GM12878 (cell line): ENCODE data around the gene AGMAT. TPM values are rescaled to one million over a fixed set of nuclear protein-coding genes. Genes with fewer than 3 reads are reported as not detected.

Source experiments
- ATAC-seq: fragments of 200-7000 bp; cut with Tn5 transposase; 3 replicates; pipeline ENCODE4 v1.9.1; 2020; ENCODE audit warnings: mild to moderate bottlenecking, moderate library complexity
- BruUV-seq: library from RNA; stranded (reverse); fragments of 400-500 nt; replicated peaks from 2 replicates; lab custom pipeline; 2021; lab: Mats Ljungman, UMichigan
- CTCF ChIA-PET: fragments of 300-600 bp; sonication (Branson Sonifier 250); formaldehyde crosslinking; extraction: SDS; loops from one replicate; lab custom pipeline; 2021; ENCODE audit warnings: inconsistent platforms; lab: Yijun Ruan, JAX
- POLR2A ChIA-PET: fragments of 350-600 bp; formaldehyde crosslinking; extraction: SDS; loops from one replicate; lab custom pipeline; 2021; ENCODE audit warnings: inconsistent platforms; lab: Charles Lee
- RAD21 ChIA-PET: fragments of 300-600 bp; sonication (Branson Sonifier 250); formaldehyde crosslinking; loops from one replicate; lab custom pipeline; 2023; ENCODE audit warnings: antibody characterized with exemption; ENCODE audit not compliant: unreplicated experiment; lab: Charles Lee
- SMC1A ChIA-PET: fragments of 300-600 bp; sonication (Branson Sonifier 250); formaldehyde crosslinking; loops from one replicate; lab custom pipeline; 2023; ENCODE audit not compliant: unreplicated experiment, uncharacterized antibody; lab: Charles Lee
- DNase-seq: peaks from one replicate; pipeline ENCODE4 v3.0.0-alpha.2; 2011; ENCODE audit warnings: low read depth, low spot score
- FAIRE-seq: peaks from 3 replicates; lab custom pipeline; 2011; peaks lifted over from hg19 to GRCh38; lab: Jason Lieb, UNC
- H2AFZ ChIP-seq: 2 replicates; pipeline ENCODE4 v1.6.0; 2011; ENCODE audit warnings: low read depth, low read length, control low read depth; ENCODE audit not compliant: control insufficient read depth
- H3K27ac ChIP-seq: 2 replicates; pipeline ENCODE4 v1.5.1; 2011; ENCODE audit warnings: control low read depth; ENCODE audit not compliant: control insufficient read depth, insufficient read depth
- H3K27me3 ChIP-seq, 2 experiments: replicated peaks in 1 of 2; 2 replicates each; pipeline versions ENCODE4 v1.6.0 to v1.6.1; 2011; ENCODE audit warnings: low read length in 1 of 2; ENCODE audit not compliant: control insufficient read depth in 2 of 2, insufficient read depth in 2 of 2
- H3K36me3 ChIP-seq, 2 experiments: 2 replicates each; pipeline ENCODE4 v1.5.1; 2011; ENCODE audit warnings: low read length in 1 of 2; ENCODE audit not compliant: control insufficient read depth in 2 of 2, insufficient read depth in 2 of 2
- H3K4me1 ChIP-seq: 2 replicates; pipeline ENCODE4 v1.6.1; 2011; ENCODE audit warnings: mild to moderate bottlenecking, low read length, moderate library complexity, mixed read lengths; ENCODE audit not compliant: control insufficient read depth, insufficient read depth
- H3K4me2 ChIP-seq: 2 replicates; pipeline ENCODE4 v1.6.0; 2011; ENCODE audit warnings: control low read depth; ENCODE audit not compliant: control insufficient read depth, insufficient read depth
- H3K4me3 ChIP-seq: fragments of 200-600 bp; sonication (generic); 2 replicates; pipeline ENCODE4 v1.5.1; 2016
- H3K79me2 ChIP-seq: 2 replicates; pipeline ENCODE4 v1.6.0; 2011; ENCODE audit warnings: low read length; ENCODE audit not compliant: control insufficient read depth, insufficient read depth
- H3K9ac ChIP-seq: 2 replicates; pipeline ENCODE4 v1.8.0; 2011; ENCODE audit warnings: low read length, control low read depth, mixed read lengths; ENCODE audit not compliant: control insufficient read depth, insufficient read depth
- H3K9me3 ChIP-seq: replicated peaks from 3 replicates; pipeline ENCODE4 v1.5.1; 2011; ENCODE audit warnings: mild to moderate bottlenecking, low read length; ENCODE audit not compliant: control insufficient read depth, insufficient read depth
- H4K20me1 ChIP-seq: 2 replicates; pipeline ENCODE4 v1.6.0; 2011; ENCODE audit not compliant: control insufficient read depth, insufficient read depth
- EP300 ChIP-seq, 2 experiments: fragments of 150-350 bp in 1 of 2; IDR thresholded peaks; 2 replicates each; pipeline ENCODE4 v1.6.1; 2011 to 2012; ENCODE audit warnings: low read depth in 2 of 2, low read length in 2 of 2, borderline replicate concordance in 1 of 2, improper control_type of control experiment in 1 of 2, inconsistent platforms in 1 of 2; ENCODE audit not compliant: control insufficient read depth in 1 of 2
- EZH2 ChIP-seq: IDR thresholded peaks from 2 replicates; pipeline ENCODE4 v1.6.1; 2012; ENCODE audit warnings: low read depth, mild to moderate bottlenecking, control low read depth, inconsistent platforms, low read length, borderline replicate concordance; ENCODE audit not compliant: control insufficient read depth
- FOXK2 ChIP-seq: fragments of 450-650 bp; IDR thresholded peaks from 2 replicates; pipeline ENCODE4 v1.6.1; 2017; ENCODE audit warnings: mild to moderate bottlenecking, moderate library complexity
- KAT2A ChIP-seq: conservative IDR thresholded peaks from 2 replicates; pipeline ENCODE4 v1.6.1; 2011; ENCODE audit warnings: low read depth, low read length; ENCODE audit not compliant: control insufficient read depth
- RCOR1 ChIP-seq: conservative IDR thresholded peaks from 2 replicates; pipeline ENCODE4 v1.6.1; 2012; ENCODE audit warnings: low read depth, low read length, improper control_type of control experiment
- TCF3 ChIP-seq: IDR thresholded peaks from 2 replicates; pipeline ENCODE4 v1.6.1; 2012; ENCODE audit warnings: low read depth, mild to moderate bottlenecking, low read length, borderline replicate concordance; ENCODE audit not compliant: insufficient read depth
- WGBS: methylation state at CpG from one replicate; pipeline ENCODE4 v1.1.6; 2016; ENCODE audit warnings: low lambda C conversion rate; ENCODE audit not compliant: insufficient replicate concordance, insufficient coverage; ENCODE audit errors: missing lambda C conversion rate; 5-methylcytosine and 5-hydroxymethylcytosine counted together
- in situ Hi-C: fragments of 300-500 bp; cut with MboI; formaldehyde crosslinking; loops from 9 replicates; pipeline ENCODE4 v1.14.3; 2018; ENCODE audit warnings: mixed read lengths
- intact Hi-C: fragments of 100-400 bp; cut with micrococcal nuclease; formaldehyde crosslinking; loops from one replicate; pipeline ENCODE4 v1.14.2; 2022; ENCODE audit not compliant: unreplicated experiment
- polyA plus RNA-seq, 11 experiments: library from polyadenylated mRNA; depleted of rRNA in 4 of 11; unstranded in 6 of 11; stranded (reverse) in 5 of 11; fragments of >200 nt; fragmentation: Nextera tagmentation in 4 of 11; fragmentation: Illumina TruSeq in 1 of 11; extraction: Ambion mirVana in 4 of 11; extraction: Trizol in 1 of 11; gene quantifications; 1 replicate in 1 of 11; 2 replicates in 10 of 11; pipeline versions ENCODE4 v1.2.1 to v1.2.3, GENCODE V29; 2011 to 2016; ENCODE audit warnings: inconsistent platforms in 2 of 11, missing spikeins in 2 of 11, low read depth in 1 of 11
- total RNA-seq, 4 experiments: library from RNA; depleted of rRNA in 3 of 4; stranded (reverse); fragments of >200 nt in 3 of 4; fragmentation: Illumina TruSeq in 1 of 4; extraction: Trizol in 1 of 4; gene quantifications; 2 replicates each; pipeline versions ENCODE4 v1.2.1 to v1.2.3, GENCODE V29; 2013 to 2021
- TF ChIP-seq, protein P1 (sequence below): fragments of 450-650 bp; IDR thresholded peaks from 2 replicates; pipeline ENCODE4 v1.6.1; 2017; ENCODE audit warnings: mild to moderate bottlenecking, moderate library complexity
- TF ChIP-seq, protein P2 (sequence below): fragments of 450-650 bp; IDR thresholded peaks from 2 replicates; pipeline ENCODE4 v1.6.1; 2016; ENCODE audit warnings: mild to moderate bottlenecking, moderate library complexity, borderline replicate concordance
- TF ChIP-seq, protein P3 (sequence below): fragments of 450-650 bp; IDR thresholded peaks from 2 replicates; pipeline ENCODE4 v1.6.1; 2017; ENCODE audit warnings: borderline replicate concordance

Gene AGMAT
- total and polyA plus RNA-seq, 10 of the 15 experiments (the other 5 are each of a cell fraction or from before 2014, with no cell fraction given): 0.47 to 7.9 (median 4.7) TPM

DNA sequence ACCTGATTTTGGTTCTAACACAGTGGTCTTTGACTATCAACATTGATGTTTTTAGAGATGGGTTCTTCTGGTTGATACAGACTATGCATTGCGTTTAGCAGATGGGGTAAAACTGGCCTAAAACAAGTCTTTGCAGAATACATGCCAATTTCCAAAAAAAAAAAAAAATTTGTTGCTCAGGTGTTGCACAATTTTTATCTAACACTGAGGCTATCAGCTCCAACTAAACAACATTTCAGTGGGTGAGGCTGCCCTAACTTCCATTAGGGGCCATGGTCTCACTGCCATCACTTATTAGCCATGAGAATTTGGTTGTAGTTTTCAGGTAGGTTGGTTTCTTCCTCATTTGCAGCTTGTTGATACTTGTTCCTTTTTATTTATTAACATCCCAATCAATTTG, 14.0 kb downstream of the AGMAT start:
- intact Hi-C loops (no loop called here), in situ Hi-C loops (no loop called here)
- RAD21 ChIA-PET: interaction anchor here (0.7 to 1.3 kb wide), 6 partner anchors 21 to 245 kb away, joined by 3 to 4 read pairs (median 3); partner anchors contain the start of gene DNAJC16
- TF ChIP-seq, protein P1, sequence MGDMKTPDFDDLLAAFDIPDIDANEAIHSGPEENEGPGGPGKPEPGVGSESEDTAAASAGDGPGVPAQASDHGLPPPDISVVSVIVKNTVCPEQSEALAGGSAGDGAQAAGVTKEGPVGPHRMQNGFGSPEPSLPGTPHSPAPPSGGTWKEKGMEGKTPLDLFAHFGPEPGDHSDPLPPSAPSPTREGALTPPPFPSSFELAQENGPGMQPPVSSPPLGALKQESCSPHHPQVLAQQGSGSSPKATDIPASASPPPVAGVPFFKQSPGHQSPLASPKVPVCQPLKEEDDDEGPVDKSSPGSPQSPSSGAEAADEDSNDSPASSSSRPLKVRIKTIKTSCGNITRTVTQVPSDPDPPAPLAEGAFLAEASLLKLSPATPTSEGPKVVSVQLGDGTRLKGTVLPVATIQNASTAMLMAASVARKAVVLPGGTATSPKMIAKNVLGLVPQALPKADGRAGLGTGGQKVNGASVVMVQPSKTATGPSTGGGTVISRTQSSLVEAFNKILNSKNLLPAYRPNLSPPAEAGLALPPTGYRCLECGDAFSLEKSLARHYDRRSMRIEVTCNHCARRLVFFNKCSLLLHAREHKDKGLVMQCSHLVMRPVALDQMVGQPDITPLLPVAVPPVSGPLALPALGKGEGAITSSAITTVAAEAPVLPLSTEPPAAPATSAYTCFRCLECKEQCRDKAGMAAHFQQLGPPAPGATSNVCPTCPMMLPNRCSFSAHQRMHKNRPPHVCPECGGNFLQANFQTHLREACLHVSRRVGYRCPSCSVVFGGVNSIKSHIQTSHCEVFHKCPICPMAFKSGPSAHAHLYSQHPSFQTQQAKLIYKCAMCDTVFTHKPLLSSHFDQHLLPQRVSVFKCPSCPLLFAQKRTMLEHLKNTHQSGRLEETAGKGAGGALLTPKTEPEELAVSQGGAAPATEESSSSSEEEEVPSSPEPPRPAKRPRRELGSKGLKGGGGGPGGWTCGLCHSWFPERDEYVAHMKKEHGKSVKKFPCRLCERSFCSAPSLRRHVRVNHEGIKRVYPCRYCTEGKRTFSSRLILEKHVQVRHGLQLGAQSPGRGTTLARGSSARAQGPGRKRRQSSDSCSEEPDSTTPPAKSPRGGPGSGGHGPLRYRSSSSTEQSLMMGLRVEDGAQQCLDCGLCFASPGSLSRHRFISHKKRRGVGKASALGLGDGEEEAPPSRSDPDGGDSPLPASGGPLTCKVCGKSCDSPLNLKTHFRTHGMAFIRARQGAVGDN: no peak
- no peak for TF ChIP-seq EP300 (IDR thresholded peaks at IDR 0.05; ENCODE audit: borderline replicate concordance in 1 of 2, control insufficient read depth in 1 of 2, low read depth in 2 of 2, low read length in 2 of 2)
- no peak for TF ChIP-seq TCF3
- TF ChIP-seq, protein P2, sequence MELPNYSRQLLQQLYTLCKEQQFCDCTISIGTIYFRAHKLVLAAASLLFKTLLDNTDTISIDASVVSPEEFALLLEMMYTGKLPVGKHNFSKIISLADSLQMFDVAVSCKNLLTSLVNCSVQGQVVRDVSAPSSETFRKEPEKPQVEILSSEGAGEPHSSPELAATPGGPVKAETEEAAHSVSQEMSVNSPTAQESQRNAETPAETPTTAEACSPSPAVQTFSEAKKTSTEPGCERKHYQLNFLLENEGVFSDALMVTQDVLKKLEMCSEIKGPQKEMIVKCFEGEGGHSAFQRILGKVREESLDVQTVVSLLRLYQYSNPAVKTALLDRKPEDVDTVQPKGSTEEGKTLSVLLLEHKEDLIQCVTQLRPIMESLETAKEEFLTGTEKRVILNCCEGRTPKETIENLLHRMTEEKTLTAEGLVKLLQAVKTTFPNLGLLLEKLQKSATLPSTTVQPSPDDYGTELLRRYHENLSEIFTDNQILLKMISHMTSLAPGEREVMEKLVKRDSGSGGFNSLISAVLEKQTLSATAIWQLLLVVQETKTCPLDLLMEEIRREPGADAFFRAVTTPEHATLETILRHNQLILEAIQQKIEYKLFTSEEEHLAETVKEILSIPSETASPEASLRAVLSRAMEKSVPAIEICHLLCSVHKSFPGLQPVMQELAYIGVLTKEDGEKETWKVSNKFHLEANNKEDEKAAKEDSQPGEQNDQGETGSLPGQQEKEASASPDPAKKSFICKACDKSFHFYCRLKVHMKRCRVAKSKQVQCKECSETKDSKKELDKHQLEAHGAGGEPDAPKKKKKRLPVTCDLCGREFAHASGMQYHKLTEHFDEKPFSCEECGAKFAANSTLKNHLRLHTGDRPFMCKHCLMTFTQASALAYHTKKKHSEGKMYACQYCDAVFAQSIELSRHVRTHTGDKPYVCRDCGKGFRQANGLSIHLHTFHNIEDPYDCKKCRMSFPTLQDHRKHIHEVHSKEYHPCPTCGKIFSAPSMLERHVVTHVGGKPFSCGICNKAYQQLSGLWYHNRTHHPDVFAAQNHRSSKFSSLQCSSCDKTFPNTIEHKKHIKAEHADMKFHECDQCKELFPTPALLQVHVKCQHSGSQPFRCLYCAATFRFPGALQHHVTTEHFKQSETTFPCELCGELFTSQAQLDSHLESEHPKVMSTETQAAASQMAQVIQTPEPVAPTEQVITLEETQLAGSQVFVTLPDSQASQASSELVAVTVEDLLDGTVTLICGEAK: no peak
- no peak for TF ChIP-seq KAT2A
- TF ChIP-seq EZH2: no peak
- TF ChIP-seq FOXK2: no peak
- no peak for TF ChIP-seq RCOR1
- TF ChIP-seq, protein P3, sequence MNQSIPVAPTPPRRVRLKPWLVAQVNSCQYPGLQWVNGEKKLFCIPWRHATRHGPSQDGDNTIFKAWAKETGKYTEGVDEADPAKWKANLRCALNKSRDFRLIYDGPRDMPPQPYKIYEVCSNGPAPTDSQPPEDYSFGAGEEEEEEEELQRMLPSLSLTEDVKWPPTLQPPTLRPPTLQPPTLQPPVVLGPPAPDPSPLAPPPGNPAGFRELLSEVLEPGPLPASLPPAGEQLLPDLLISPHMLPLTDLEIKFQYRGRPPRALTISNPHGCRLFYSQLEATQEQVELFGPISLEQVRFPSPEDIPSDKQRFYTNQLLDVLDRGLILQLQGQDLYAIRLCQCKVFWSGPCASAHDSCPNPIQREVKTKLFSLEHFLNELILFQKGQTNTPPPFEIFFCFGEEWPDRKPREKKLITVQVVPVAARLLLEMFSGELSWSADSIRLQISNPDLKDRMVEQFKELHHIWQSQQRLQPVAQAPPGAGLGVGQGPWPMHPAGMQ: no peak
- Histone ChIP-seq H3K4me3 (no peak overlapping the region), H3K9ac (no peak overlapping the region), H3K9me3 (no peaks in the 10 kb centered on the region), H3K79me2 (no peaks in the 10 kb centered on the region), H3K4me1 (peaks cover 8% of the 10 kb centered on the region), H3K27me3 (no peaks in the 10 kb centered on the region), H3K27ac (no peak overlapping the region), H4K20me1 (no peaks in the 10 kb centered on the region), H3K4me2 (no peak overlapping the region), H2AFZ (no peak overlapping the region), H3K36me3 (peaks cover 2 to 9% of the 10 kb centered on the region in 2 experiments; a peak in 3 of 4 replicates)
- POLR2A ChIA-PET: interaction anchor here (1.4 to 2.4 kb wide), 3 partner anchors 20 to 126 kb away, joined by 3 to 8 read pairs (median 6); partner anchors contain the start of gene DDI2
- FAIRE-seq (no peak), DNase-seq (no peak), ATAC-seq (no peak)
- BruUV-seq: no TSS peak
- WGBS: 100% methylated on average over 1 of the region's 1 CpG
- SMC1A ChIA-PET: interaction anchor here (0.7 to 2.4 kb wide), 8 partner anchors 11 to 169 kb away, joined by 3 to 14 read pairs (median 4); no protein-coding TSS in a partner anchor
- CTCF ChIA-PET: interaction anchor here (1.5 to 3.0 kb wide), 3 partner anchors 9 to 170 kb away, joined by 4 to 9 read pairs (median 5); partner anchors contain the start of gene DNAJC16
